Measurements from ENCODE around the gene FGF4. TPM values are rescaled to one million over a fixed set of nuclear protein-coding genes. Genes with fewer than 3 reads are reported as not detected.

Gene FGF4
- total and polyA plus RNA-seq, 4 donors, result not detected

DNA sequence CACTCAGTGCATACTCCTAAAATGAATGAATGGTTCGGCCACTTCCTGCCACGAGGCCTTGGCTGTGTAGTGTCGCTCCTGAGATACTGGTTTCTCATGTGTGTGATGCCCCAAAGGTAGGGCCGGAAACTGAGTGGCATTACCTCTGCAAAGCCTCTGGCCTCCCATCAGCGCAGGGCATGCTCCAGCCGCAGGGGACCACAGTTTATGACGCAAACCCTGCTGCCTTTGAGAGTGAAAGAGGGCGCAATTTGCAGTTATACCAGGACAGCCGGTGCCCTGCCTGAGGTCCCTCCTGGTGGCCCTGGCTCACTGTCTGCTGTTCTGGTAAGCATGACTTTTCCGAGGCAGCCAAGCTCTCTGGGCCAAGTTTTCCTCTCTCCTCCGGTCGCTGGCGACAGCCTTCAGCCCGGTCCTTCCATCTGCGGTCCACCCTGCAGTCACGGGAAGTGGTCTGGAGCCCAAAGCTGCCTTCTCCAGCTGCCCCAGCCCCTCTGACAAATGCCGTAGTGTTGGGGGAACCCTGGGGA lies 46.4 kb upstream of the FGF4 start:
- peaks cover 4 to 18% (median 9%) of the 10 kb centered on the region in 4 donors for H3K27me3 ChIP-seq (ENCODE audit: control insufficient read depth in 4 of 4, insufficient read depth in 4 of 4, low read length in 3 of 4)
- no peaks in the 10 kb centered on the region for H3K36me3 ChIP-seq (ENCODE audit: control insufficient read depth in 4 of 4, insufficient read depth in 3 of 4, low read depth in 1 of 4, low read length in 3 of 4)
- WGBS, result 82% methylated on average over 17 of the region's 17 CpGs
- H3K9ac ChIP-seq (ENCODE audit: low read depth in 1 of 2, low read length in 2 of 2), result no peak overlapping the region
- H3K9me3 ChIP-seq (ENCODE audit: control insufficient read depth in 4 of 4, low read length in 3 of 4), result no peaks in the 10 kb centered on the region
- peaks cover 4 to 12% (median 6%) of the 10 kb centered on the region in 4 donors for H3K4me1 ChIP-seq (ENCODE audit: control insufficient read depth in 4 of 4, insufficient read depth in 4 of 4, low read length in 3 of 4)
- no peak for DNase-seq (ENCODE audit: low spot score)
- TF ChIP-seq, protein P1, sequence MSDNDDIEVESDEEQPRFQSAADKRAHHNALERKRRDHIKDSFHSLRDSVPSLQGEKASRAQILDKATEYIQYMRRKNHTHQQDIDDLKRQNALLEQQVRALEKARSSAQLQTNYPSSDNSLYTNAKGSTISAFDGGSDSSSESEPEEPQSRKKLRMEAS (IDR thresholded peaks at IDR 0.05), result no peak
- no peak overlapping the region for H3K4me3 ChIP-seq (ENCODE audit: low read depth in 1 of 3, low read length in 3 of 3)
- H3K27ac ChIP-seq (ENCODE audit: low read depth in 1 of 2, low read length in 2 of 2), result no peak overlapping the region

DNA sequence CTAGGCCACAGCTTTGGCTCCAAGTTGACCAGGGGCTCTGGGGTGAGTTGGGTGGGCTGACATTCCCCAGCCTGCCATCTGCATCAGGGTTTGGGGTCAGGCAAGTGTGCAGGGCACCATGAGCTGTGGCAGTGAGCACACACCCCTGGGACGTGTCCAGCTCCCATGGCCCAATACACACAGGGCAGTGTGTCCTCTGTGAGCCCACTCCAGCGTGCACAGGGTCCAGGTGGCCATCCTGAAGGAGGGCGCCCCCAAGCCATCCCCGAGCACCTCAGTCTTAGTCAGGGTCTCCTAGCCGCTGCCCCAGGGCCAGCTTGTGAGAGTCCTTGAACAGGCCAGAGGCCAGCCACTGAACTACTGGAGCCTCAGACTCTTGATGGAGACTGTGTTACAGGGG lies 45.3 kb upstream of the FGF4 start:
- no peaks in the 10 kb centered on the region for H3K9me3 ChIP-seq (ENCODE audit: control insufficient read depth in 4 of 4, low read length in 3 of 4)
- 75% methylated on average over 5 of the region's 5 CpGs for WGBS
- TF ChIP-seq NR2F2 (IDR thresholded peaks at IDR 0.05) (no peak), FOXA1 (IDR thresholded peaks at IDR 0.05) (no peak), TAF1 (conservative IDR thresholded peaks at IDR 0.05) (no peak), RAD21 (IDR thresholded peaks at IDR 0.05) (no peak), FOXA2 (IDR thresholded peaks at IDR 0.05) (no peak), JUND (IDR thresholded peaks at IDR 0.05) (no peak), HNF4G (IDR thresholded peaks at IDR 0.05) (no peak), HNF4A (conservative IDR thresholded peaks at IDR 0.05) (no peak), EGR1 (IDR thresholded peaks at IDR 0.05; ENCODE audit: low read depth in 2 of 2) (no peak), GABPA (IDR thresholded peaks at IDR 0.05 in 1 of 2, conservative IDR thresholded peaks at IDR 0.05 in 1 of 2) (no peak), SP1 (IDR thresholded peaks at IDR 0.05) (no peak), RXRA (IDR thresholded peaks at IDR 0.05) (no peak), YY1 (IDR thresholded peaks at IDR 0.05) (no peak)
- TF ChIP-seq, protein P2, sequence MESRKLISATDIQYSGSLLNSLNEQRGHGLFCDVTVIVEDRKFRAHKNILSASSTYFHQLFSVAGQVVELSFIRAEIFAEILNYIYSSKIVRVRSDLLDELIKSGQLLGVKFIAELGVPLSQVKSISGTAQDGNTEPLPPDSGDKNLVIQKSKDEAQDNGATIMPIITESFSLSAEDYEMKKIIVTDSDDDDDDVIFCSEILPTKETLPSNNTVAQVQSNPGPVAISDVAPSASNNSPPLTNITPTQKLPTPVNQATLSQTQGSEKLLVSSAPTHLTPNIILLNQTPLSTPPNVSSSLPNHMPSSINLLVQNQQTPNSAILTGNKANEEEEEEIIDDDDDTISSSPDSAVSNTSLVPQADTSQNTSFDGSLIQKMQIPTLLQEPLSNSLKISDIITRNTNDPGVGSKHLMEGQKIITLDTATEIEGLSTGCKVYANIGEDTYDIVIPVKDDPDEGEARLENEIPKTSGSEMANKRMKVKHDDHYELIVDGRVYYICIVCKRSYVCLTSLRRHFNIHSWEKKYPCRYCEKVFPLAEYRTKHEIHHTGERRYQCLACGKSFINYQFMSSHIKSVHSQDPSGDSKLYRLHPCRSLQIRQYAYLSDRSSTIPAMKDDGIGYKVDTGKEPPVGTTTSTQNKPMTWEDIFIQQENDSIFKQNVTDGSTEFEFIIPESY (IDR thresholded peaks at IDR 0.05), result no peak
- TF ChIP-seq, protein P1 (IDR thresholded peaks at IDR 0.05), result no peak
- TF ChIP-seq, protein P3, sequence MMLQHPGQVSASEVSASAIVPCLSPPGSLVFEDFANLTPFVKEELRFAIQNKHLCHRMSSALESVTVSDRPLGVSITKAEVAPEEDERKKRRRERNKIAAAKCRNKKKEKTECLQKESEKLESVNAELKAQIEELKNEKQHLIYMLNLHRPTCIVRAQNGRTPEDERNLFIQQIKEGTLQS (IDR thresholded peaks at IDR 0.05), result no peak
- TF ChIP-seq, protein P4, sequence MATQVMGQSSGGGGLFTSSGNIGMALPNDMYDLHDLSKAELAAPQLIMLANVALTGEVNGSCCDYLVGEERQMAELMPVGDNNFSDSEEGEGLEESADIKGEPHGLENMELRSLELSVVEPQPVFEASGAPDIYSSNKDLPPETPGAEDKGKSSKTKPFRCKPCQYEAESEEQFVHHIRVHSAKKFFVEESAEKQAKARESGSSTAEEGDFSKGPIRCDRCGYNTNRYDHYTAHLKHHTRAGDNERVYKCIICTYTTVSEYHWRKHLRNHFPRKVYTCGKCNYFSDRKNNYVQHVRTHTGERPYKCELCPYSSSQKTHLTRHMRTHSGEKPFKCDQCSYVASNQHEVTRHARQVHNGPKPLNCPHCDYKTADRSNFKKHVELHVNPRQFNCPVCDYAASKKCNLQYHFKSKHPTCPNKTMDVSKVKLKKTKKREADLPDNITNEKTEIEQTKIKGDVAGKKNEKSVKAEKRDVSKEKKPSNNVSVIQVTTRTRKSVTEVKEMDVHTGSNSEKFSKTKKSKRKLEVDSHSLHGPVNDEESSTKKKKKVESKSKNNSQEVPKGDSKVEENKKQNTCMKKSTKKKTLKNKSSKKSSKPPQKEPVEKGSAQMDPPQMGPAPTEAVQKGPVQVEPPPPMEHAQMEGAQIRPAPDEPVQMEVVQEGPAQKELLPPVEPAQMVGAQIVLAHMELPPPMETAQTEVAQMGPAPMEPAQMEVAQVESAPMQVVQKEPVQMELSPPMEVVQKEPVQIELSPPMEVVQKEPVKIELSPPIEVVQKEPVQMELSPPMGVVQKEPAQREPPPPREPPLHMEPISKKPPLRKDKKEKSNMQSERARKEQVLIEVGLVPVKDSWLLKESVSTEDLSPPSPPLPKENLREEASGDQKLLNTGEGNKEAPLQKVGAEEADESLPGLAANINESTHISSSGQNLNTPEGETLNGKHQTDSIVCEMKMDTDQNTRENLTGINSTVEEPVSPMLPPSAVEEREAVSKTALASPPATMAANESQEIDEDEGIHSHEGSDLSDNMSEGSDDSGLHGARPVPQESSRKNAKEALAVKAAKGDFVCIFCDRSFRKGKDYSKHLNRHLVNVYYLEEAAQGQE (IDR thresholded peaks at IDR 0.05), result no peak
- TF ChIP-seq, protein P5, sequence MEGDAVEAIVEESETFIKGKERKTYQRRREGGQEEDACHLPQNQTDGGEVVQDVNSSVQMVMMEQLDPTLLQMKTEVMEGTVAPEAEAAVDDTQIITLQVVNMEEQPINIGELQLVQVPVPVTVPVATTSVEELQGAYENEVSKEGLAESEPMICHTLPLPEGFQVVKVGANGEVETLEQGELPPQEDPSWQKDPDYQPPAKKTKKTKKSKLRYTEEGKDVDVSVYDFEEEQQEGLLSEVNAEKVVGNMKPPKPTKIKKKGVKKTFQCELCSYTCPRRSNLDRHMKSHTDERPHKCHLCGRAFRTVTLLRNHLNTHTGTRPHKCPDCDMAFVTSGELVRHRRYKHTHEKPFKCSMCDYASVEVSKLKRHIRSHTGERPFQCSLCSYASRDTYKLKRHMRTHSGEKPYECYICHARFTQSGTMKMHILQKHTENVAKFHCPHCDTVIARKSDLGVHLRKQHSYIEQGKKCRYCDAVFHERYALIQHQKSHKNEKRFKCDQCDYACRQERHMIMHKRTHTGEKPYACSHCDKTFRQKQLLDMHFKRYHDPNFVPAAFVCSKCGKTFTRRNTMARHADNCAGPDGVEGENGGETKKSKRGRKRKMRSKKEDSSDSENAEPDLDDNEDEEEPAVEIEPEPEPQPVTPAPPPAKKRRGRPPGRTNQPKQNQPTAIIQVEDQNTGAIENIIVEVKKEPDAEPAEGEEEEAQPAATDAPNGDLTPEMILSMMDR (IDR thresholded peaks at IDR 0.05; ENCODE audit: low read depth, low read length, missing input control), result no peak
- no peaks in the 10 kb centered on the region for H3K36me3 ChIP-seq (ENCODE audit: control insufficient read depth in 4 of 4, insufficient read depth in 3 of 4, low read depth in 1 of 4, low read length in 3 of 4)
- H3K4me3 ChIP-seq (ENCODE audit: low read depth in 1 of 3, low read length in 3 of 3), result no peak overlapping the region
- H3K4me1 ChIP-seq (ENCODE audit: control insufficient read depth in 4 of 4, insufficient read depth in 4 of 4, low read length in 3 of 4), result peaks cover 4 to 12% (median 6%) of the 10 kb centered on the region in 4 donors
- peaks cover 5 to 20% (median 12%) of the 10 kb centered on the region in 4 donors for H3K27me3 ChIP-seq (ENCODE audit: control insufficient read depth in 4 of 4, insufficient read depth in 4 of 4, low read length in 3 of 4)
- no peak for DNase-seq (ENCODE audit: low spot score)
- H3K9ac ChIP-seq (ENCODE audit: low read depth in 1 of 2, low read length in 2 of 2), result no peak overlapping the region
- no peak overlapping the region for H3K27ac ChIP-seq (ENCODE audit: low read depth in 1 of 2, low read length in 2 of 2)
